Activated T-cell treated with anti-CD3 and anti-CD28 coated beads for 4 hours (primary cell): ENCODE data around the gene WNT3.
"Not testable (repeated sequence)": the region's sequence is repeated elsewhere in the genome, so short reads cannot be mapped to it uniquely, and the experiment has no call there.

Source experiments
- DNase-seq: peaks from one replicate; pipeline ENCODE4 v3.0.0-alpha.2; 2020

WNT3 gene

DNA sequence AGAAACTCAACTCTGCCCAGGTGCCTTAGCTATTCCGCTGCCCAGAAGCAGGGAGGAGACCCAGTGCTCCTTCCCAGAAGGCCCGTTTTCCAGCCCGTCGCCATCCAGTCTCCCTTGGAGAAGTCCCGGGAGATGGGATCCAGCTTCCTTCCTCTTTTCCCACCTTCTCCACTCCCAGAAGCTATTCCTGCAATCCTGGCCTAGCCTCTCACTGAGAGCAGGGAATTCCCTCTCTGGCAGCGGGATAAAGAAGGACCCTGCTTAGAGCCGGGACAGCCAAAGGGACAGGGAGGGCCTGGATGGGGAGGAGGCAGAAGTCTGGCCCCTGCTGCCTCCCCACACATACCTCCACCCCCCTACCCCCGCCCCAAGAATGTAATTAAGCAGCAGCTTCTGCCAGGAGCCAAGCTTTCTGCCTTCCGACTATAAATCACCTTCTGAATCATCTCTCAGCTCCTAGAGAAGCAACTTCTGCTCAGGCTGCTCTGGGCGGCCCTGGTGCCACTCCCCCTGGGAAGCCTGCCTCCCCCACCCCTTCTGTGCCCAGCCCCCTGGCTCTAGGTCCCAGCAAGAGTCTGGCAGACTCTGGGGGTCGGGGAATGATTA is 6.4 kb downstream of the WNT3 start:
- DNase-seq = no peak

DNA sequence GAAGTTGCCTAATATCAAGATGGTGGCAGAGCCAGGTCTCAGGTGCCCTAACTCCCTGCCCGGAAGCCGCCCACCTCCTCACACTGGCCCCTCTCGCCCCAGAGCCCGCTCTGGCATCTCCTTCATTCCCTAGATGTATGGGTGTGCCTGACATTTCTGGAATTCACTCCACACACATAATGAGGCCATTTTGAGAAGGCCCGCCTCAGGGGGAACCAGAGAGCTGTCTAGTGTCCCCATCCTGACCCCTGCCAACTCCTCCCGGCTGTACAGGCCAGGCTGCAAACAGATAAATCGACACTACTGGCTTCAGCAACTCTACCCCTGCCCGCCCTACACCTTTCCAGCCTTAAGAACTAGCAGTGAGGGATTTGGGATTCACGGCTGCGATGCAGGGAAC is 7.7 kb downstream of the WNT3 start:
- no peak for DNase-seq

DNA sequence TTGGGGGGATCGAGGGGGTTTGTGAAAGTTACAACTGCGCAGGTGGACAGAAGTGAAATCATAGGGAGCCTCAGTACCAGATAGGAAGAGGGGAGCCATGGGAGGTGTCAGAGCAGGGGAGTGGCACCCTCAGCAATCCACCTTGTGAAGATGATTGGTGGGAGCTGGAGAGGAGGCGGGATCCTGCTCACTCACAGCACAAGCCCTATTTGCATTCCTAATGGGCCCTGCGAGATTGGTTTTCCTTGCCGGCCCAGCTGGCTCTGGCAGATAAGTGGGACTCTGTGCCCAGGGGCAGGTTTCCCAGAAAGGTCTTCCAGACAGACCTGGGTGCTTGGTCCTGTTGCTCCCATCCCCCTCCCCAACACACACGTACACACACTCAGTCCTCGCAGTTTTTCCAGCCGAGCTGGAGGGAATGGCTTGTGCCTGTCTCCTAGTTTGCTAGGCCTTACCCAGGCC is 9.4 kb downstream of the WNT3 start:
- DNase-seq = no peak

DNA sequence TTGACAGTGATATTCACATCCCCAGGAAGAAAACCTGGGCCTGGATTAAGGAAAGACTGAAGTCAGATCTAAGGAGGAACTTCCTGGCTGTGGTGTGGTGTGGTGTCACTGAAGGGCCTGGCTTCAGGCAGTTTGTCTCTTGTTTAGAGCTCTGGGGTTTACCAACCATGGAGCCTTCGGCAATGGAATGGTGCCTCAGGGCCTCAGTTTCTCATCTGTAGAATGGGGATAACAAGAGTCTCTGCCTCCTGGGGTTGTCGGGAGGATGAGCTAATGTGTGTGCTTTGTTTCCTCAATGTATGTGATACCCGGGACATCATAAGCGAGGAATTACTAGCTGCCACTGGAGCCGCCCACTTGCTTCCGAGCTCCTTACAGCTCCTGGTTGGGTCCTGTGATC is 12.7 kb downstream of the WNT3 start:
- no peak for DNase-seq

DNA sequence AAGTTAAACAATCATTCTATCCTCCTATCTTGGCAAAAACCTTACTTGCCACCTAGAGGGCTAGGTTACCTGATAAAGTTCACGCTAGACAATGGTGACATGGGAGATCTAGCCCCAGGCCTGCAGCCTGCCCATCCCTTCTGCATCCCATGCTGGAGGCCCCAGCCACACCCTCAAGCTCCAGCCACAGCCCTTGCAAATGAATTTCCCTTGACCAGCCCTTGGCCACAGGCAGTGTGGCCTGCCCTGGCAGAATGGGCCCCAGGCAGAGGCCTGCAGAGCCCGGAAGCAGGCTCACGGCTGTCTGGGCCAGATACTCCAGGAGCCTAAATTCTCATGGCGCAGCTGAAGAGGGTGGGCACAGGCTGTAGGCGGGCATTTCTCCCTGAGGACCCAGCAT is 14.9 kb downstream of the WNT3 start:
- DNase-seq = no peak

DNA sequence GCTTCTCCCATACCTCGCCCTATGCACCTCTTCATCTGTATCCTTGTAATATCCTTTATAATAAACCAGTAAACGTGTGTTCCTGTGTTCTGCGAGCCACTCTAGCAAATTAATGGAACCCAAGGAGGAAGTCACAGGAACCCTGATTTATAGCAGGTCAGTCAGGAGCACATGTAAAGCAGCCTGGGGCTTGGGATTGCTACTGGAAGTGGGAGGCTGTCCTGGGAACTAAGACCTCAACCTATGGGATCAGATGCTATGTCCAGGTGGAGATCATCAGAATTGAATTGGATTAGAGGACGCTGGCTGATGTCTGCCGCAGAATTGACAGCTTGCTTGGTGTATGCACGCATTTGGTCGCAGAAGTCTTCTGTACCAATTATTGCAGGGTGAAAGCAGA is 15.7 kb downstream of the WNT3 start:
- DNase-seq = no peak

DNA sequence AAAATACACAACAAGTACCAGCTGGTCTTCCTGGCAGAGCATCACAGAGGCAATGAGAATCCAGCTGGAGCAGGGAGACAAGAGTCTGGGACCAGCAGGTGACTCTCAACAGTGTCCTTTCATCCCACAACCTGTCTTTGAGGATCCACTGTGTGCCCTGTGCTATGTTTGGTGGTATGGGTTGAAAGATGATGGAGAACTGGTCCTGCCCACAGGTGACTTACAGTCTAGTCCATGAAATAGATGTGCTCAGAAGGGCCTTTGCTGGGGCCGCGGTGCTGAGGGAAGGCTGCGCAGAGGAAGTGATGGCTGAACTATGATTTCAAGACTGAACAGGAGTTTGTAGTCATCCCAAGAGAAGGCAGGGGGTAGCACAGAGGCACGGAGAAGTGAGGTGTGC is 17.9 kb downstream of the WNT3 start:
- DNase-seq = no peak

DNA sequence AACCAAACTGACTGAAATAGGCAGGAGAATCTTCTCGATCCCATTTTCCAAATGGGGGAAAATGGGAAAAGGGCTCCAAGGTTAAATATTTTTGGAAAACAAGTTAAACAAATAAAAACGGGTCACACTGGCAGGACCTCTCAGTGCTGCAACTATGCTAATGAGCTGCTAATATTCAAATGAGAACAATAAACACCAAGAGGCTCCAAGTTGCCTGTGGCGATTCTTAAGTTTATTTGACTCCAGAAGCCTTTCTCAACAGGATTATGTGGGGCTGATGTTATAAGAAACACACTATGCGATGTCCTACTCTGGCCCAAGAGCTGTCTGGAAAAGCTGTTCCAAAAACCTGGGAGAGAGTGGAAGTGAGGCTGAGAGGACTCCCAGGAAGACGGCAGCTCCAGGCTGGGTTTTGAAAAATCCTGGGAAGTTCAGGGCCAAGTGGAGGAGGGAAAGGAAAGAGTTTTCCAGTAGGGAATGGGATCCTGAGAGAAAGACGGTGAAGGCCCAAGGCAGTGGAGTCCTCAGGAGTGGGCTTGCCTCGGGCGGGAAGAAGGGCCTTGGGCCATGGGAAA is 21.4 kb downstream of the WNT3 start:
- DNase-seq = no peak

DNA sequence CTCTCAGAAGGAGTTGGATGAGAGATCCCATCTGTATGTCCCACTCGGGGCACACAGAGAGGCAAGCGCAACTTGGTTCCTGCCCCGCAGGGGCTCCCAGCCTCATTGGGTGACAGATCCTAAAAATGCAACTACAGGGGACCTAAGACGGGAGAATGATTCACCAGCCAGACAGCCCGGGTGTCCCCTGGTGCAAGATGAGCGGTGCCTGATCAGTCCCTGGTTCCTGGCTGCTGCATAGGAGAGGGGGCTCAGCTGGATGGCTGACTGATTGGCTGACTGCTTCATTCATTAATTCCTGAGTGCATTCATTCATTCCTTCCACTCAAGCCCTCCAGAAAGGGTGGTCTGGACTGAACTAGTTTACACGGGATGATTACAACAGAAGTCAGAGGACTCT is 22.0 kb downstream of the WNT3 start:
- no peak for DNase-seq

DNA sequence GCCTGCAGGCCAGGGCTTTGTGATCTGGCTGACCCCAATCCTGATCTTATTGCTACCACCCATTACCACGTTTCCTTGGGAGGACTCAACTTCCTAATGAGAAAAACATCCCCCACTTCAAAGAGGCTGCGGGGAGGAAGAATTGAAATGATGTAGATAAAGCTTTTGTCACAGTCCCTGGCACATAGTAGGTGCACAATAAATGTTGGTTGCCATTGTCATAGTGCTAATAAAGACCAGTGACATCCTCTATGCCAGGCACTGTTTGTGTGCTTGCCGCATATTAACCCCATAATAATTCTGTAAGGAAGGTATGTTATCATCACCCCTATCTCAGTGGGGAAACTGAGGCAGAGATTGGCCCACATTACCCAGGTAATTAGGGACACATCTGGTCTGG is 22.4 kb downstream of the WNT3 start:
- no peak for DNase-seq

DNA sequence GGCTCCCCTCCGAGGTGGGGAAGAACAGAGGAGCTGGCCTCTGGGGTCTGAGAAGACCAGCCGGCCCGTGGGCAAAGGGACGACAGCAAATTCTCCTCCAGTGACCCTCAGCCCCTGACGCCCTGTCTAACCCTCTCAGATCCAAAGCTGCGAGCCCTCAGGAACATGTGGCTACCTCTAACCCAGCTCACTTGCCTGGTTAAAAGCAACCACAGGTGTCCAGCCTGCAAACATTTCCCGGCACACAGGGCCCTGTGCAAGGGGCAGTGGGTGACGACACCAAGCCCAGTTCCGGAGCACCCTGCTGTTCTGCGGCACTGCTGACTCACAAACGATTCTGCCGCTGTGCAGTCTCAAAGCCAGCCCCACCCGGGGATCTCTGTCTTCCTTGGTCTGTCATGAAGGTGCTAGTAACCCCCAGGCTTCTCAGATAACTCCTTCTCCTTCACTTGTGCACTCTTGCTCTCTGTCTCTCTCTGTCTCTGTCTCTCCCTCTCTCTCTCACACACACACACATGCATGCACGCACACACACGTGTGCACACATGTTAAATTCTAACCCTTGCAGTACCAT is 23.0 kb downstream of the WNT3 start:
- DNase-seq = no peak

DNA sequence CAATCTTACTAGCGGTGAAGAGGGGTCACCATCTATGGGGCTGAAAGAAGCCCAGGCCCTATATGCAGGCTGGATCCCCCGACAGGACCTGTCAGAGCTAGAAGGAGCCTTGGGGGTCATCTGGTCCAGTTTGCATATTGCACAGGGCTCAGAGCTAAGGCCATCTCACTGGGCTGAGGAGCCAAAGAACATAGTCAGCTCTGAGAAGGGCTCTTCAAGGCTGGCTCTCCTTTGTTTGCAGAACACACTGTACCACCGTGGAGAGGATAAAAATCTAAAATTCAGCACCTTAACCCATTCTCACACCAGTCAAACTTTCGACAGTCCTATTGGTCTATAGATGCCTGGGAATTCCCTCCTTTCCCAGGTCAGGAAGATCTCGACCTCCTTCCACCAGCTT is 24.2 kb downstream of the WNT3 start:
- DNase-seq = no peak

DNA sequence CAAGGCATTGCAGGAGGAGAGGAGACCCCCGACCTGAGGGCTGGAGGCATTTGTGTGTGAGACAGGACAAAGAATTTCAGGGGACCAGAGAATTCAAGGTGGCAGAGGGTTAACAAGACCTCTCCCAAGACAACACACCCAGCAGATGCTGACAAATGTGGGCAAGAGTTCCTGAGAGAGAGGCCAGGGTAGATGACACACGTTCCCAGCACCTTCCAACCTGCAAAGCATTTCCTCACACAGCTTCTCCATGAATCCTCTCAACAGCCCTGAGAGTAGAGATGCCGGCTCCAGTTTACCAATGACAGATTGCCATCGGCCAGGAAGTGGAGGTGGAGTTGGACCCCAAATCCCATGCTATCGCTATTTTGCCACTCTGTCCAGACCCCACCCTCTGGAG is 25.0 kb downstream of the WNT3 start:
- DNase-seq = no peak

DNA sequence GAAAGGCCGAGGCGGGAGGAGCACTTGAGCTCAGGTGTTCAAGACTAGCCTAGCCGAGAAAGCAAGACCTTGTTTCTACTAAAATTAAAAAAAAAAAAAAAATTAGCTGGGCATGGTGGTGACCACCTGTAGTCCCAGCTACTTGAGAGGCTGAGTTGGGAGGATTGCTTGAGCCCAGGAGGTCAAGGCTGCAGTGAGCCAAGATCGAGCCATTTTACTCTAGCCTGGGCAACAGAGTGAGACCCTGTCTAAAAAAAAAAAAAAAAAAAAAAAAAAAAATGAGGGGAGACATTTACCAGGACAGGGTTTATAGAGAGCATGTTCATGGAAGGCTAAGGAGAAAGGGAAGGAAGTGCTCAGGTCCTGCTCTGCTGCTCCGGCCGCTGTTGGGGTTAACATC is 25.5 kb downstream of the WNT3 start:
- DNase-seq = not testable (repeated sequence)

DNA sequence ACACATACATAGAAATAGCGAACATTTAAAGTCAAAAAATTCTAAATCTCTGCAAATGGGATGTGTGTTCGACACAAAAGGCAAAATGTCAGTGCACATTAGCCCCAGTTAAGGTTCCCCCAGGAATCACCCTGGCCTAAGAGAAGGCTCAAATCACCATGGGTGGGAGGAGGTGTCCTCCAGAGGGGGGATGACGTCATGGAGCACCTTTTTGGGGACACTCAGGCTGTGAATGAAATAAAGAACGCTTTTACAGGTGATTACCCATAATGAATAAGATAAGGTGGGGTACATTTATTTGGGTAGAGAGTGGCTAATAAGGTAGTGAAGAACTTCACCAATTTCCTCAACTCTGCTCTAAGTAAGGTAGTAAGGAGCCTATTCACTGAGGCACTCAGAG is 26.4 kb downstream of the WNT3 start:
- no peak for DNase-seq

DNA sequence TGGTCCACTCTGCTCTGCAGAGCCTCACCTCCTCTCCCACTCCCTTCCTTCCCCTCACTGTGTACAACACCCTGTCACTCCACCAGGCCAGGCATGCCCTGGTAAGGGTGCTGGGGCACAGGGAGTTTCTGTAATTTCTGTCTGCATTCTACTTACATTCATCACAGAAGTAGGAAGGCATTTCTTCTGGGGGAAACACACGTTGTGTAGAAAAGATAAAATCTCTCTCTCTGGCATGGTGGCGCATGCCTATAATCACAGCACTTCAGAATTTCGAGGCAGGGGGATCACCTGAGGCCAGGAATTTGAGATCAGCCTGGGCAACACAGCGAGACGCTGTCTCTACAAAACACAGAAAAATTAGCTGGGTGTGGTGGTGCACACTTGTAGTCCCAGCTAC is 27.0 kb downstream of the WNT3 start:
- DNase-seq = no peak

DNA sequence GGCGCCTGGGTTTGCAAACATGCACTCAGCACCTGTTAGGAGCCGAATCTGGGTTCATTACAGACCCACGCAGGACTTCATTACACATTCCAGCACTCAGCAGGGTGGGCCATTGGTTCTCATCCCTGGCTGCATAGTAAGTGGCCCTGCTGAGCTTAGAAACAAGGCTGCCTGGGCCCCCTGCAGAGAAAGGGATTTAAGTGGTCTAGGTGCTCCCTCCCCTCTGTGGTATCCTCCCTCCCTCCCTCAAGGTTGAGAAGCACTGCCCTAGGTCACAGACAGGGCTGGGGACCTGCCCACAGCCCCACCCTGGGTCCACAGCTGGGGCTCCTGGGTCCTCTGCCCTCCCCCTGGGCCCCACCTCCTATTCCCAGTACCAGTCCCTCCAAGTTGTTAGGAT is 28.3 kb downstream of the WNT3 start:
- no peak for DNase-seq

DNA sequence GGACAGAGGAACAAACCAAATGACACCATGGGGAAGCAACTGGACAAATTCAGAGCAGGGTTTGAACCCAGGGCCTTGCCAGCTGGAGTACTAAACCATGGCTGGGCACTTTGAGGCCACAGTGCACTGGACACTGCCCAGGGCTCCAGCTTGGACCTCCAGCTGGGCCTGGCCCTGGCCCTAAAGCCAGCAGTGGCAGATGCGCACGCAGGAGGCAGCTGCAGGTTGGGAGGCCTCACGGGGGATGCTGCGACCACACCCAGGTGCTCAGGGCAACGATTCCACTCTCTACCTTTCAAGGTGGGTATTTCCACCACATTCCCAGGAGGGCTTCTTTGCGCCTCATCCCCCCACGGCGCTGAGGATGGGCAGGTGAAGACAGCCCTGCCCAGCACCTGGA is 28.9 kb downstream of the WNT3 start:
- DNase-seq = no peak

DNA sequence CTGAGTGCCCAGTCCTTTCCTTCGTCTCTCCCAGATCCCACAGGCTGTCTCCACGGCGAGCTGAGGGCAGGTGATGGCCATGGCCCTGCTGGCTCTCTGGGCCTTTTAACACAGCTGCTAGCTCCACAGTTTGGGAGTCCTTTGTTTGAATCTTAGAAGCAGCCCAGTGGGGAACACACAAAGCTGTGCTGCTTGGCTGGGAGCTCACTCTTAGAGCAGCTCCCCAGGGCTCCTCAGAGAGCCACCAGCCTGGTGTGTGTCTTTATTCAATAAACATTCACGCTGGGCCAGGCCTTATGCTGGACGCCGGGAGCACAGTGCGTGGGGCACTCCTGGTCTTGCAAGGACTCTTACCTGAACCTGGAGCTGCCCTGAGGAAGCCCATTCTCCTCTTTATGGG is 29.7 kb downstream of the WNT3 start:
- DNase-seq = no peak

DNA sequence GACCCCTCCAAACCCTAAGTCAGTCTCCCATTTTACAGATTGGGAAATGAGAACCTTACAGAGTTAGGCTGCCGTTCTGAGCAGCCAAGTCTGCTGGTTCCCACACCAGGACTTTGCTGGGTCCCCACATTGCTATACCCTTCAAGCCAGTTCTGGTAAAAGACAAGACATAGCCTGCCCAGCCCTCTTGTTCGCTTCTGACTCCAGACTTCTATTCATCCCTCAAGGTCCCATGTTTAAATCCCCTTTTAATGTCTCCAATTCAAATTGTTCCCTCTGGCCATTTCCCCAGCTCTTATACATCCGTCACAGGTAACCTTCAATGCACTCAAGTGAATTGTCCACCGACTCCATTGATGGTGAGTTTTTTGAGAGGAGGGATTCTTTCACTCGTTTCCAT is 30.2 kb downstream of the WNT3 start:
- DNase-seq = no peak

DNA sequence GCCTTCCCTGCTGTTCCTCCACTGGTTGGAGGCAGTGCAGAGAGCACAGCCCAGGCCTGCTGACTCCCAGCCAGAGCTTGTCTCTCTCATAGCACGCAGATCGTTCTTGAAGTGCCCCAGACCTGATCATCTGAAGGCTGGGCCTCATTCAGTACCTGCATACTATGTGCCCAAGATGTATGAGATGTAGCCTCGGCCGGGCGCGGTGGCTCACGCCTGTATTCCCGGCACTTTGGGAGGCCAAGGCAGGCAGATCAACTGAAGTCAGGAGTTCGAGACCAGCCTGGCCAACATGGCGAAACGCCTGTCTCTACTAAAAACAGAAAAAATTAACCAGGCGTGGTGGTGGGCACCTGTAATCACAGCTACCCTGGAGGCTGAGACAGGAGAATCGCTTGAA is 31.0 kb downstream of the WNT3 start:
- DNase-seq = no peak

DNA sequence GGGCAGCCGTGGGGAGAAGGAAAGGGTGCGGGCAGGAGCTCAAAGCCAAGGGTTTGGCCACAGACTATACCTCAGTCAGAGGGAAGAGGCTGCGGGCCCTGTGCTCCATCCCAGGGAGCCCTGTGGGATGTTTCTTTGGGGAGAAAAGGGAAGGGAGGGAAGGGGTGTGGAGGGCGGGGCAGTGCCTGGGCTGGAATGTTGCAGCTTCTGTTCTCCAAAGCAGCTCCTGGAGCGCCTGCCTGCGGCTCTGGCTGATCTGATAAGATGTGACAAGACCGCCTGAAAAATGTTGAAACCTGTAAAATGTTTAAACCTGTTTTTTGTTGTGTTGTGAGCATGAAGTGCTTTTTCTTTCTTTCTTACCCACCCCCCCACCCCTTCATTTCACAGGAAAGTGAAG is 32.8 kb downstream of the WNT3 start:
- no peak for DNase-seq

DNA sequence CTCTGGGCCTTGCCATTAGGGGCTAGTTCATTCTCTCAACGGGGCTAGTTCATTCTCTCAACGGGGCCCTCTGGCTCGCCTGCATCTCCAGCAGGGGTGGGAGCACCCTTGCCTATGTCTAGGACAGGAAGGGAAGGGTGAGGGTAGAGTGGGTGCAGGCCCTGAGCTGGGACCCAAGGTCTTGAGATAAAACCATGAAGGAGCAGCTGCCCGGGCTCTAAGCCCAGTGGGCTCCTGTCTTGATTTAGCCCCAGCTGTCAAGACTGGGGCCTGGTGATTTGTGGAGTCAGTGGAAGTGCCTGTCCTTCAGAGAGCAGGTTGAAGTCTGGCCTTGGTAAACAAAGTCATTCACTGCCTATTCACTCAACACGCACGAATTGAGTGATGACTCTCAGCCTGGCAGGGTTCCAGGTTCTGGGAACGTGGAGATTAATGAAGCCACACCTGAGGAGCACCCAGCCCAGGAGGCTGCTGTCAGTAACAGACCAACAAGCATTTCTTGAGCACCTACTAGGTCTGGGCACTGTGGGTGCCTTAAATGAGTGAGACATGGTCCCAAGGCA is 35.4 kb downstream of the WNT3 start:
- DNase-seq = no peak

DNA sequence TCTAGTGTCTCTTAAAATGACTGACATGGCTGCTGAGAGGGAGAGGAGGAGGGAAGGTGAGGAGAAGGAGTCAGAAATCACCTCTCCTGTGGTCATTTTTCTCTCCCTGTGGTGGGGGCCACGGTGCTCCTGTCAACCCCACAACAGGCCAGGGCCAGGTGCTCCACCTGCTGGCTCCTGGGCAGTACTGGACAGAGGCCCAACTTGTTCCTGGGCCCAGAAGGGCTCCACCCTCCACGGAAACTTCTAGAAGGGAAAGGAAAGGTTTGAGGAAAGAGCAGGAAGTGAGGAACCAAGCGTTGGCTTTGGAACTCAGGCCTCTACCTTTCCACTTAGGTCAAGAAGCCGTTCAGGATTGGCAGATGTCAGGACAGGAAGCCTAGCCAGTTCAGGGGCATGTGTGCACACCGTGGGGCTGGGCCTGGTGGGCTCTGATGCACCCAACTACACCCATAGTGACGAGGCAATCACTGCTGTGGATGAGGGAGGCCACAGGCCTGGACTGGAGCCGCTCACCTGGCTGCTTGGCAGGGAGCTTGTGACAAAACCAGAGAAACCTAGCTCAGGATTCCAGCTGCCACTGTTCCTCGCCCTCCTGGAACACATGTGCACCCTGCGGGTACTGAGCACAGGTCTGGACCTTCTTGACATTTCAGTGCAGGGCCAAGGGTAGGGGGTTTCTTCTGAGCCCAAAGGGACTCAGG is 36.1 kb downstream of the WNT3 start:
- no peak for DNase-seq
